Astrocyte (in vitro differentiated cells and primary cell): ENCODE data around the gene ADH1A. TPM values are rescaled to one million over a fixed set of nuclear protein-coding genes. Genes with fewer than 3 reads are reported as not detected.
"Not testable (repeated sequence)": the region's sequence is repeated elsewhere in the genome, so short reads cannot be mapped to it uniquely, and the experiment has no call there.

Experiments
- DNase-seq: peaks from one replicate; pipeline ENCODE4 v3.0.0-alpha.2; 2010; ENCODE audit warnings: low read depth
- FAIRE-seq: peaks from 2 replicates; lab custom pipeline; 2011; peaks lifted over from hg19 to GRCh38; lab: Jason Lieb, UNC
- H2AFZ ChIP-seq: 2 replicates; pipeline ENCODE4 v1.6.0; 2012; ENCODE audit warnings: low read depth, low read length, inconsistent platforms
- H3K27ac ChIP-seq: 2 replicates; pipeline ENCODE4 v1.5.1; 2011; ENCODE audit warnings: low read depth, low read length, inconsistent platforms
- H3K27me3 ChIP-seq: 2 replicates; pipeline ENCODE4 v1.6.0; 2011; ENCODE audit warnings: low read length, inconsistent platforms; ENCODE audit not compliant: insufficient read depth
- H3K36me3 ChIP-seq: 2 replicates; pipeline ENCODE4 v1.5.1; 2011; ENCODE audit warnings: low read length, inconsistent platforms; ENCODE audit not compliant: insufficient read depth
- H3K4me1 ChIP-seq: 2 replicates; pipeline ENCODE4 v1.5.1; 2011; ENCODE audit warnings: low read length, inconsistent platforms; ENCODE audit not compliant: insufficient read depth
- H3K4me2 ChIP-seq: 2 replicates; pipeline ENCODE4 v1.6.0; 2012; ENCODE audit warnings: low read length, inconsistent platforms
- H3K4me3 ChIP-seq: 2 replicates; pipeline ENCODE4 v1.5.1; 2011; ENCODE audit warnings: low read depth, mild to moderate bottlenecking, low read length, inconsistent platforms; ENCODE audit not compliant: insufficient read depth
- H3K79me2 ChIP-seq: 2 replicates; pipeline ENCODE4 v1.6.0; 2012; ENCODE audit warnings: mild to moderate bottlenecking, low read length, inconsistent platforms; ENCODE audit not compliant: insufficient read depth
- H3K9ac ChIP-seq: 2 replicates; pipeline ENCODE4 v1.6.0; 2012; ENCODE audit warnings: mild to moderate bottlenecking, low read length, inconsistent platforms
- H3K9me3 ChIP-seq: 2 replicates; pipeline ENCODE4 v1.5.1; 2012; ENCODE audit warnings: low read depth, mild to moderate bottlenecking, low read length, inconsistent platforms; ENCODE audit not compliant: insufficient read depth
- H4K20me1 ChIP-seq: 2 replicates; pipeline ENCODE4 v1.6.0; 2012; ENCODE audit warnings: low read length, inconsistent platforms; ENCODE audit not compliant: insufficient read depth
- H3K27ac Mint-ChIP-seq: one replicate; pipeline ENCODE4 v1.8.0; 2021; ENCODE audit warnings: mild to moderate bottlenecking, mixed read lengths; ENCODE audit not compliant: unreplicated experiment
- H3K27me3 Mint-ChIP-seq: one replicate; pipeline ENCODE4 v1.8.0; 2021; ENCODE audit warnings: low read depth, mixed read lengths; ENCODE audit not compliant: unreplicated experiment
- H3K36me3 Mint-ChIP-seq: one replicate; pipeline ENCODE4 v1.8.0; 2021; ENCODE audit warnings: low read depth, mixed read lengths; ENCODE audit not compliant: unreplicated experiment
- H3K4me1 Mint-ChIP-seq: one replicate; pipeline ENCODE4 v1.8.0; 2021; ENCODE audit warnings: low read depth, mixed read lengths; ENCODE audit not compliant: unreplicated experiment
- H3K4me3 Mint-ChIP-seq: one replicate; pipeline ENCODE4 v1.8.0; 2021; ENCODE audit warnings: mild to moderate bottlenecking, moderate library complexity, mixed read lengths; ENCODE audit not compliant: unreplicated experiment
- H3K9me3 Mint-ChIP-seq: one replicate; pipeline ENCODE4 v1.8.0; 2021; ENCODE audit warnings: mild to moderate bottlenecking, mixed read lengths; ENCODE audit not compliant: unreplicated experiment
- total RNA-seq: library from RNA; stranded (reverse); gene quantifications from 2 replicates; pipeline ENCODE4 v1.2.1, GENCODE V29; 2021

Gene ADH1A
- total RNA-seq, 1 donor from 2014 or later, result not detected

DNA sequence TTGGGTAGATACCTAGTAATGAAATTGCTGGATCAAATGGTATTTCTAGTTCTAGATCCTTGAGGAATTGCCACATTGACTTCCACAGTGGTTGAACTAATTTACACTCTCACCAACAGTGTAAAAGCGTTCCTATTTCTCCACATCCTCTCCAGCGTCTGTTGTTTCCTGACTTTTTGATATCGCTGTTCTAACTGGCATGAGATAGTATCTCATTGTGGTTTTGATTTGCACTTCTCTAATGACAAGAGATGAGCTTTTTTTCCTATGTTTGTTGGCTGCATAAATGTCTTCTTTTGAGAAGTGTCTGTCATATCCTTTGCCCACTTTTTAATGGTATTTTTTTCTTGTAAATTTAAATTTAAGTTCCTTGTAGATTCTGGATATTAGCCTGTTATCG is 63.1 kb downstream of the ADH1A start:
- not testable (repeated sequence) for H3K4me2 ChIP-seq, H3K27me3 Mint-ChIP-seq, H3K9ac ChIP-seq, H3K27ac Mint-ChIP-seq, H3K79me2 ChIP-seq, H3K36me3 Mint-ChIP-seq, FAIRE-seq, H3K9me3 ChIP-seq, H3K4me3 Mint-ChIP-seq, H3K4me1 ChIP-seq, H3K9me3 Mint-ChIP-seq, H2AFZ ChIP-seq, H4K20me1 ChIP-seq, H3K4me1 Mint-ChIP-seq, DNase-seq, H3K27ac ChIP-seq, H3K4me3 ChIP-seq, H3K36me3 ChIP-seq, H3K27me3 ChIP-seq

Other genes starting within 250 kb of the ADH1A start
- gene ADH5, start 202.2 kb downstream of the ADH1A start, total RNA-seq, result 187 and 210 TPM in 2 replicates
- not detected in 2 replicates for gene ADH4, start 146.7 kb downstream of the ADH1A start, total RNA-seq
- gene ADH6, start 71.7 kb downstream of the ADH1A start, total RNA-seq, result not detected in 2 replicates
- gene ADH1B, start 30.4 kb upstream of the ADH1A start, total RNA-seq, result not detected in 2 replicates
- gene ADH1C, start 61.8 kb upstream of the ADH1A start, total RNA-seq, result not detected in 2 replicates
- gene ADH7, start 144.4 kb upstream of the ADH1A start, total RNA-seq, result not detected in 2 replicates
- not detected in 2 replicates for gene C4orf17, start 220.0 kb upstream of the ADH1A start, total RNA-seq